Heart left ventricle (tissue), 16 donors: ENCODE results near the gene DPYSL5. TPM values are rescaled to one million over a fixed set of nuclear protein-coding genes. Genes with fewer than 3 reads are reported as not detected.

Experiments used
- ATAC-seq, 4 donors: fragments of 200-7000 bp; cut with Tn5 transposase; one replicate each; pipeline ENCODE4 v1.9.1; 2020 to 2022; ENCODE audit warnings: moderate library complexity in 4 of 4, mild to moderate bottlenecking in 3 of 4, moderate number of reproducible peaks in 1 of 4
- DNase-seq, 5 donors: peaks; one replicate each; pipeline ENCODE4 v3.0.0-alpha.2; 2020
- H3K27ac ChIP-seq, 12 donors: fragments of 200-600 bp; sonication (generic) in 4 of 12; one replicate each; pipeline versions ENCODE4 v1.5.0 to v1.8.0; 2016 to 2022; ENCODE audit warnings: mild to moderate bottlenecking in 2 of 12
- H3K27me3 ChIP-seq, 9 donors: fragments of 200-600 bp; sonication (generic) in 2 of 9; one replicate each; pipeline versions ENCODE4 v1.5.1 to v1.8.0; 2016 to 2022; ENCODE audit warnings: mild to moderate bottlenecking in 3 of 9
- H3K36me3 ChIP-seq, 9 donors: fragments of 200-600 bp; sonication (generic) in 2 of 9; one replicate each; pipeline versions ENCODE4 v1.5.0 to v1.8.0; 2018 to 2022; ENCODE audit warnings: mild to moderate bottlenecking in 2 of 9
- H3K4me1 ChIP-seq, 12 donors: fragments of 200-600 bp; sonication (generic) in 4 of 12; one replicate each; pipeline versions ENCODE4 v1.5.0 to v1.8.0; 2016 to 2022; ENCODE audit warnings: mild to moderate bottlenecking in 3 of 12
- H3K4me3 ChIP-seq, 12 donors: fragments of 200-600 bp; sonication (generic) in 4 of 12; one replicate each; pipeline versions ENCODE4 v1.5.0 to v1.8.0; 2017 to 2022; ENCODE audit warnings: mild to moderate bottlenecking in 9 of 12, moderate library complexity in 4 of 12
- H3K9me3 ChIP-seq, 12 donors: fragments of 200-600 bp; sonication (generic) in 4 of 12; one replicate each; pipeline versions ENCODE4 v1.5.0 to v1.8.0; 2016 to 2022; ENCODE audit warnings: mild to moderate bottlenecking in 1 of 12
- POLR2A ChIP-seq, 2 donors: fragments of 450-650 bp; IDR thresholded peaks; one replicate each; pipeline ENCODE4 v1.6.1; 2017; ENCODE audit warnings: antibody characterized with exemption in 2 of 2, mild to moderate bottlenecking in 2 of 2, moderate library complexity in 2 of 2
- WGBS, 4 donors: extraction: QIAGEN DNeasy Blood & Tissue Kit in 2 of 4; methylation state at CpG; one replicate each; pipeline versions ENCODE4 v1.1.5 to v1.1.7; 2013 to 2018; 5-methylcytosine and 5-hydroxymethylcytosine counted together
- intact Hi-C, 10 donors: fragments of 100-400 bp; cut with DNase I; formaldehyde crosslinking; loops; one replicate each; pipeline versions ENCODE4 v1.11.1 to v1.14.2; 2022
- polyA plus RNA-seq, 2 donors: library from polyadenylated mRNA; stranded (reverse); fragments of 200-250 nt; gene quantifications; one replicate each; pipeline ENCODE4 v1.2.3, GENCODE V29; 2013
- total RNA-seq, 9 donors: library from RNA; depleted of rRNA in 2 of 9; stranded (reverse); fragments of >200 nt in 2 of 9; fragmentation: NEBNext Ultra II Directional in 3 of 9; extraction: Animal tissue kit (Norgen Biotek cat#: 25700) in 3 of 9; gene quantifications; one replicate each; pipeline versions ENCODE4 v1.1.0 to v1.2.4, GENCODE V29; 2016 to 2023
- TF ChIP-seq, protein P1 (sequence below), 12 donors: fragments of 200-600 bp; sonication (generic) in 4 of 12; IDR thresholded peaks; one replicate each; pipeline versions ENCODE4 v1.5.0 to v1.8.0; 2018 to 2022; ENCODE audit warnings: antibody characterized with exemption in 12 of 12, mild to moderate bottlenecking in 5 of 12
- donor health status: ischemic (EF 13 %, LVEDD 7.1; RV severe dilation, severe dysfunction).
- donor health status: healthy with polysubstance abuse.
- donor health status: DM: no; HTN: yes; CAD: no.
- donor health status: DM: no; HTN: no; CAD: no.
- donor health status: ischemic (EF 25% LVEDD 6.9; RV normal size, moderate dysfunction).
- donor health status: ischemic (EF 25% LVEDD 5.7; RV mildly dilated, moderate dysfunction).
- donor health status: healthy.
- donor health status: DM: yes; HTN: yes; CAD: no.
- donor health status: ischemic (EF 35%, LVEDD 5.7; RV mildly dilated, moderate dysfunction).
- donor health status: nonischemic (EF 11% LVEDD 7.7; RV severe dilation, severe dysfunction).
- donor health status: DM: yes; HTN: yes; CAD: no.
- donor health status: PGD.
- donor health status: ischemic (EF 29% LVEDD 5.4; RV normal size, mild dysfunction).
- donor health status: nonischemic (EF 23%, LVEDD 6.1; RV moderate dilation, normal function).

DPYSL5 gene
- total and polyA plus RNA-seq, 11 donors: 0.06 to 0.13 TPM; not detected in 9

DNA sequence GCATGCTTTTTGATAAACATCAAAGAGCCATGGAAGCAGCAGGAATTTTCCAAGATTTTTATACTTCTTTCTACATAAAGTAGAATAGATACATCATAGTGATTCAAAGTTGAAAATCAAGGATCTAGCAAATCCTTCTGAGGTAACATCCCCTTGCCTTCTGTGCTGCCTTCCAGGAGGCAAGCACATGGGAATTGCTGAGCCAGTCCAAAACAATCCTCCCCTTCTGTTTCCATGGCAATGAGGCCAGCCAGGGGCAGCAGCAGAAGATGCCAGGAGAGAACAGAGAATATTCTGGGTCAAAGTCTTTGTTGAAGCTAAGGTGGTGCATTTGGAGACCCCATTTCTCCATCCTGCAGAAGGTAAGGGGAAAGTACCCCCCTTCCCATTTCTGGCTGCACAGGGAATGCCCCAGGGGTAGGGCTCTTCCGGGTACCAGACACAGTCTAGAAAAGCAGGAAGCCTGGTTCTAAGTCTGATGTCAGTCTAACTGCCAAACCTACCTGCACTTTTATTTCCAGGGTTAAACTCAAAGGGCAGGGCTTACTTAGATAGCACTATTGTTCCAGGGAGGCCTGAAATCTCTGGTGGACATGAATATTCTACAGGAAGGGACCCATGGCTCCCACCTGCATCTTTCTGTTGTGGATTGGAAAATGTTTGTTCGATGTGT is 40.0 kb upstream of the DPYSL5 start:
- H3K4me3 ChIP-seq: no peak overlapping the region
- 50 to 62% (median 54%) methylated on average over 2 of the region's 2 CpGs for WGBS, 4 donors
- H3K27me3 ChIP-seq: peaks cover 0 to 7% (median 0%) of the 10 kb centered on the region in 9 donors
- H3K4me1 ChIP-seq: peaks cover 0 to 10% (median 0%) of the 10 kb centered on the region in 12 donors
- ATAC-seq: no peak
- intact Hi-C loops: no loop called here
- TF ChIP-seq POLR2A (IDR thresholded peaks at IDR 0.05): no peak
- TF ChIP-seq, protein P1, sequence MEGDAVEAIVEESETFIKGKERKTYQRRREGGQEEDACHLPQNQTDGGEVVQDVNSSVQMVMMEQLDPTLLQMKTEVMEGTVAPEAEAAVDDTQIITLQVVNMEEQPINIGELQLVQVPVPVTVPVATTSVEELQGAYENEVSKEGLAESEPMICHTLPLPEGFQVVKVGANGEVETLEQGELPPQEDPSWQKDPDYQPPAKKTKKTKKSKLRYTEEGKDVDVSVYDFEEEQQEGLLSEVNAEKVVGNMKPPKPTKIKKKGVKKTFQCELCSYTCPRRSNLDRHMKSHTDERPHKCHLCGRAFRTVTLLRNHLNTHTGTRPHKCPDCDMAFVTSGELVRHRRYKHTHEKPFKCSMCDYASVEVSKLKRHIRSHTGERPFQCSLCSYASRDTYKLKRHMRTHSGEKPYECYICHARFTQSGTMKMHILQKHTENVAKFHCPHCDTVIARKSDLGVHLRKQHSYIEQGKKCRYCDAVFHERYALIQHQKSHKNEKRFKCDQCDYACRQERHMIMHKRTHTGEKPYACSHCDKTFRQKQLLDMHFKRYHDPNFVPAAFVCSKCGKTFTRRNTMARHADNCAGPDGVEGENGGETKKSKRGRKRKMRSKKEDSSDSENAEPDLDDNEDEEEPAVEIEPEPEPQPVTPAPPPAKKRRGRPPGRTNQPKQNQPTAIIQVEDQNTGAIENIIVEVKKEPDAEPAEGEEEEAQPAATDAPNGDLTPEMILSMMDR (IDR thresholded peaks at IDR 0.05): no peak
- DNase-seq: no peak
- no peaks in the 10 kb centered on the region for H3K9me3 ChIP-seq
- H3K27ac ChIP-seq: no peak overlapping the region
- no peaks in the 10 kb centered on the region for H3K36me3 ChIP-seq

DNA sequence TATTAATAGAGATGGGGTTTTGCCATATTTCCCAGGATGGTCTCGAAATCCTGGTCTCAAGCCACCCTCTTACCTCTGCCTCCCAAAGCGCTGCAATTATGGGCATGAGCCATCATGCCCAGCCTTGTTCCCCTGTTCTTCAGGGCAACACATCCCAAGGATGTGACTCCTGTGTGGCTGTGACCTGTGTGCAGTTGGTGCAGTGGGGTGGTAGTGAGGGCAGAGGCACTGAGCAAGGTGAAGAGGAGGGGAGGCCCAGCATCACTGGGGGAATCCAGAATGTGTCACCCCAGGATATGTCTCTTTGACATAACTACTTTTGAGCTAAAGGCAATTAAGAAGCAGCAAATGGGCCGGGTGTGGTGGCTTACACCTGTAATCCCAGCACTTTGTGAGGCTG is 38.7 kb upstream of the DPYSL5 start:
- intact Hi-C loops: no loop called here
- TF ChIP-seq POLR2A (IDR thresholded peaks at IDR 0.05): no peak
- TF ChIP-seq, protein P1 (IDR thresholded peaks at IDR 0.05): no peak
- ATAC-seq: no peak
- Histone ChIP-seq H3K9me3 (no peaks in the 10 kb centered on the region), H3K27ac (no peak overlapping the region), H3K27me3 (peaks cover 0 to 7% (median 0%) of the 10 kb centered on the region in 9 donors), H3K4me3 (no peak overlapping the region), H3K36me3 (no peaks in the 10 kb centered on the region), H3K4me1 (peaks cover 0 to 10% (median 0%) of the 10 kb centered on the region in 12 donors)
- 89 to 95% (median 92%) methylated on average over 3 of the region's 3 CpGs for WGBS, 4 donors
- no peak for DNase-seq

DNA sequence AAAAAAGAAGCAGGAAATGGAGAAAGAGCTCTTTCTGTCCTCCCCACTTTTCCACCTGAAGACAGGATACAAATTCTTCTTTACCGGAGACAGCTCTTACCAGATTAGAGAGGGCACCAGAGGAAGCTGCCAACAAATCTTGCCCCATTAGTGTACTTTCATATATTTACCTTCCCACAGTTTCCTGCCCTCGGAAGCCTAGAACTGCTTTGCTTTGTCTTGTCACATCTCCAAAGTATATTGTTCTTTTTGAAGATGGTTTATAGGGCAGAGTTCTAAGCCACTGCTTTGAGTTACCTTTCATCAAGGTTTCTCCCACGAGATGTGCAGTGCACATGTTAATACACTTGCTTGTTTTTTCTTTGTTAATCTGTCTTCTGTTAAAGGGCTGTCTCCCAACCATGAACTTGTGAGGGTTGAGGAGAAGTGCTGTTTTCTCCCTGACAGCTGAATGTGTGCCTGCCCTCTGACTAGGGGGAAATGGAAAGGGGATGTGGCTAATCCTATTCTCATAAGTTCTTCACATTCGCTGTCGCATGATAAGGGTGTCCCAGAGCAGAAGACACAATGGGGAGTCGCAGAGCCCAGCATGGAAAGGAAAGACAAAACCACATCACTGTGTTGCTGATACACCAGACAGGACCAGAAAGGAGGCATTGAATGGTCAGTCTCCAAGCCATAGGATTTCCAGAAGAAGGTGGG is 37.9 kb upstream of the DPYSL5 start:
- no peaks in the 10 kb centered on the region for H3K9me3 ChIP-seq
- H3K4me3 ChIP-seq: no peak overlapping the region
- TF ChIP-seq, protein P1 (IDR thresholded peaks at IDR 0.05): no peak
- TF ChIP-seq POLR2A (IDR thresholded peaks at IDR 0.05): no peak
- peaks cover 0 to 9% (median 0%) of the 10 kb centered on the region in 9 donors for H3K27me3 ChIP-seq
- ATAC-seq: peak in 2 of 4 donors; percentile 34 to 60
- DNase-seq: no peak
- no peak overlapping the region for H3K27ac ChIP-seq
- intact Hi-C loops: no loop called here
- H3K4me1 ChIP-seq: peaks cover 0 to 10% (median 0%) of the 10 kb centered on the region in 12 donors
- 56 to 72% (median 65%) methylated on average over 6 of the region's 6 CpGs for WGBS, 4 donors
- H3K36me3 ChIP-seq: no peaks in the 10 kb centered on the region

DNA sequence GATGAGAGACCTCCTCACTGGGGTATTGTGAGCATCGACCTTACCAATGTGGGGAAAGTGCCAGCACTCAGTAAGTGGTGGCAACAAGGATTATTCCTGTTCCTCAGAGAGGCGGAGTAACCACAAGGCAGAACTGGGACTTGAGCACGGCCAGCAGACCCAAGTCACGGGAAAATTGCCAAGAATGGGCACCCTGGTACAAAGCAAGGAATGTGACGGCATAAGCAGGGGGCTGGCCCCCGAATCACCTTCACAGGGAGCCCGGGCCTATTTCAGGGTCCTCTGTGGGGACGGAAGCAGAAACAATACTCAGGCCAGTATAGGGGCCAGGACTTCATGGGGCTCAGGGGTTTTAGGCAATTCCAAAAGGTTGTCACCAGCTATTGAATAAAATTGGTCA is 36.7 kb upstream of the DPYSL5 start:
- Histone ChIP-seq H3K9me3 (no peaks in the 10 kb centered on the region), H3K27me3 (peaks cover 0 to 9% (median 0%) of the 10 kb centered on the region in 9 donors), H3K36me3 (no peaks in the 10 kb centered on the region), H3K27ac (no peak overlapping the region), H3K4me1 (peaks cover 0 to 10% (median 0%) of the 10 kb centered on the region in 12 donors), H3K4me3 (no peak overlapping the region)
- intact Hi-C loops: no loop called here
- 78 to 86% (median 82%) methylated on average over 8 of the region's 8 CpGs for WGBS, 4 donors
- DNase-seq (no peak), ATAC-seq (peak in 1 of 4 donors; percentile 24)
- TF ChIP-seq POLR2A (IDR thresholded peaks at IDR 0.05): no peak
- TF ChIP-seq, protein P1 (IDR thresholded peaks at IDR 0.05): no peak
